Activated B cell treated with CpG ODN at 0.5 μM for 24 hours (primary cell): ENCODE measurements around the gene ATP8A1. TPM values are rescaled to one million over a fixed set of nuclear protein-coding genes. Genes with fewer than 3 reads are reported as not detected.

Source experiments
- ATAC-seq: fragments of 200-7000 bp; cut with Tn5 transposase; one replicate; pipeline ENCODE4 v1.10.0; 2021; ENCODE audit warnings: low read depth, mild to moderate bottlenecking, moderate library complexity
- CTCF ChIA-PET: fragments of 350-600 bp; sonication (Branson Sonifier 250); formaldehyde crosslinking; loops from one replicate; lab custom pipeline; 2021; ENCODE audit warnings: antibody characterized with exemption; lab: Charles Lee
- POLR2A ChIA-PET: fragments of 350-600 bp; sonication (Branson Sonifier 250); formaldehyde crosslinking; loops from one replicate; lab custom pipeline; 2021; ENCODE audit warnings: antibody characterized with exemption; lab: Charles Lee
- DNase-seq: peaks from one replicate; pipeline ENCODE4 v3.0.0; 2022
- H3K27ac Mint-ChIP-seq: one replicate; pipeline ENCODE4 v1.8.0; 2020; ENCODE audit warnings: mixed read lengths
- H3K27me3 Mint-ChIP-seq: one replicate; pipeline ENCODE4 v1.8.0; 2021; ENCODE audit warnings: mixed read lengths
- H3K36me3 Mint-ChIP-seq: one replicate; pipeline ENCODE4 v1.8.0; 2021; ENCODE audit warnings: low read depth, mixed read lengths
- H3K4me1 Mint-ChIP-seq: one replicate; pipeline ENCODE4 v1.8.0; 2021; ENCODE audit warnings: mixed read lengths
- H3K4me3 Mint-ChIP-seq: one replicate; pipeline ENCODE4 v1.8.0; 2020; ENCODE audit warnings: mild to moderate bottlenecking, mixed read lengths
- H3K9me3 Mint-ChIP-seq: one replicate; pipeline ENCODE4 v1.8.0; 2020; ENCODE audit warnings: mixed read lengths
- CTCF ChIP-seq: fragments of 200-600 bp; IDR thresholded peaks from one replicate; pipeline ENCODE4 v1.8.0; 2022; ENCODE audit warnings: antibody characterized with exemption, mild to moderate bottlenecking
- intact Hi-C: fragments of 100-400 bp; cut with micrococcal nuclease; formaldehyde crosslinking; loops from one replicate; pipeline ENCODE4 v1.15.1; 2024
- total RNA-seq: library from RNA; stranded (reverse); gene quantifications from 2 replicates; pipeline ENCODE4 v1.2.3, GENCODE V29; 2022

The ATP8A1 gene
- total RNA-seq, 1 donor from 2014 or later, result 35.6 TPM

- ATAC-seq (no peak), DNase-seq (no peak)
- Mint-ChIP-seq H3K27me3 (no peaks in the 10 kb centered on the region), H3K36me3 (no peaks in the 10 kb centered on the region), H3K27ac (peak overlapping the region; percentile 92), H3K4me3 (no peak overlapping the region), H3K4me1 (peaks cover 100% of the 10 kb centered on the region), H3K9me3 (no peaks in the 10 kb centered on the region)
- ChIA-PET CTCF (no interaction called here), POLR2A (interaction anchor here (0.6 to 6.8 kb wide), 4 partner anchors 13 to 64 kb away, joined by 4 to 95 read pairs (median 12); partner anchors contain the start of gene ATP8A1)
- intact Hi-C loops, result no loop called here
- no peak for TF ChIP-seq CTCF
Measured at GRCh38 chr4:42641161-42641560, 15.7 kb downstream of the ATP8A1 start.

- Mint-ChIP-seq H3K27ac (peak overlapping the region; percentile 92), H3K4me1 (peaks cover 99% of the 10 kb centered on the region), H3K4me3 (peak overlapping the region; percentile 24), H3K9me3 (no peaks in the 10 kb centered on the region), H3K36me3 (no peaks in the 10 kb centered on the region), H3K27me3 (no peaks in the 10 kb centered on the region)
- intact Hi-C loops, result no loop called here
- DNase-seq, result no peak
- no peak for TF ChIP-seq CTCF
- POLR2A ChIA-PET, result interaction anchor here (0.6 to 2.8 kb wide), 2 partner anchors 12 to 16 kb away, joined by 3 to 18 read pairs; partner anchors contain the start of gene ATP8A1
- CTCF ChIA-PET, result no interaction called here
- ATAC-seq, result no peak
Measured at GRCh38 chr4:42640613-42641012, 16.3 kb downstream of the ATP8A1 start.

GRCh38 chr4:42638993-42639392 lies 17.9 kb downstream of the ATP8A1 start:
- H3K27me3 Mint-ChIP-seq, result no peaks in the 10 kb centered on the region
- H3K36me3 Mint-ChIP-seq, result no peaks in the 10 kb centered on the region
- H3K4me3 Mint-ChIP-seq, result peak overlapping the region; percentile 76
- H3K4me1 Mint-ChIP-seq, result peaks cover 95% of the 10 kb centered on the region
- peak overlapping the region; percentile 92 for H3K27ac Mint-ChIP-seq
- ChIA-PET POLR2A (interaction anchor here (1.0 to 4.0 kb wide), 3 partner anchors 11 to 18 kb away, joined by 3 to 20 read pairs (median 18); partner anchors contain the start of gene ATP8A1), CTCF (interaction anchor here (2.4 to 3.4 kb wide), 2 partner anchors 11 to 18 kb away, joined by 7 to 17 read pairs; partner anchors contain the start of gene ATP8A1)
- intact Hi-C loops, result loop anchor here (1.0 to 2.0 kb wide), 3 partner anchors 7 to 18 kb away; partner anchors contain the start of gene ATP8A1
- no peak for TF ChIP-seq CTCF
- ATAC-seq (peak; percentile 3), DNase-seq (no peak)
- no peaks in the 10 kb centered on the region for H3K9me3 Mint-ChIP-seq

DNA sequence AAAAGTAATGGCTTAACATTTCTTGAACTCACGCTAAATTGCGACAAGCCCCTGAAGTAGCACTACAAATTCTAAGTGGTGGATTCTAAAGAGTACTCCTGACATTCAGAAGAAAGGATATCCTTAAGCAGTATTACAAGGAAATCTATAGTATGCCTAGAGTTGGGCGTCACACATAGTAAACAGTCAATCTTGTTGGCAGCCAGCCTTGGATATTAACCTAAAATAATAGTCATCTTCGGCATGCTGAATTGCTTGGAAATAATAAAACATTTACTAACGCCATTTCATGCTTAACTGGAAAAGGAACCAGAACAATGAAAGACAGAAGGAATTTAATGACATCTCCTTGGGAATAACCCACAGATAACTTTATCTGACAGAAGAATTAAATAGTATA lies 18.6 kb downstream of the ATP8A1 start:
- intact Hi-C loops, result loop anchor here (1.0 to 2.0 kb wide), 3 partner anchors 8 to 18 kb away; partner anchors contain the start of gene ATP8A1
- no peak for TF ChIP-seq CTCF
- CTCF ChIA-PET, result interaction anchor here (2.4 to 3.4 kb wide), 2 partner anchors 11 to 18 kb away, joined by 7 to 17 read pairs; partner anchors contain the start of gene ATP8A1
- no peaks in the 10 kb centered on the region for H3K9me3 Mint-ChIP-seq
- H3K4me3 Mint-ChIP-seq, result peak overlapping the region; percentile 76
- POLR2A ChIA-PET, result interaction anchor here (1.0 to 4.0 kb wide), 3 partner anchors 11 to 18 kb away, joined by 3 to 20 read pairs (median 18); partner anchors contain the start of gene ATP8A1
- peak overlapping the region; percentile 92 for H3K27ac Mint-ChIP-seq
- no peaks in the 10 kb centered on the region for H3K27me3 Mint-ChIP-seq
- no peak for DNase-seq
- peaks cover 95% of the 10 kb centered on the region for H3K4me1 Mint-ChIP-seq
- H3K36me3 Mint-ChIP-seq, result no peaks in the 10 kb centered on the region
- ATAC-seq, result no peak

GRCh38 chr4:42637867-42638266 lies 19.0 kb downstream of the ATP8A1 start:
- POLR2A ChIA-PET, result interaction anchor here (2.9 to 4.0 kb wide), 3 partner anchors 9 to 19 kb away, joined by 18 to 24 read pairs (median 20); partner anchors contain the start of gene ATP8A1
- CTCF ChIA-PET, result interaction anchor here (2.4 to 3.4 kb wide), 2 partner anchors 10 to 19 kb away, joined by 7 to 17 read pairs; partner anchors contain the start of gene ATP8A1
- Mint-ChIP-seq H3K4me1 (peaks cover 95% of the 10 kb centered on the region), H3K9me3 (no peaks in the 10 kb centered on the region), H3K27me3 (no peaks in the 10 kb centered on the region), H3K27ac (peak overlapping the region; percentile 92), H3K4me3 (peak overlapping the region; percentile 76), H3K36me3 (no peaks in the 10 kb centered on the region)
- DNase-seq (no peak), ATAC-seq (peak; percentile 57)
- no peak for TF ChIP-seq CTCF
- intact Hi-C loops, result loop anchor here (1.0 to 2.0 kb wide), 3 partner anchors 8 to 19 kb away; partner anchors contain the start of gene ATP8A1
